Measurements from ENCODE around the gene CYP27B1.

The CYP27B1 gene

DNA sequence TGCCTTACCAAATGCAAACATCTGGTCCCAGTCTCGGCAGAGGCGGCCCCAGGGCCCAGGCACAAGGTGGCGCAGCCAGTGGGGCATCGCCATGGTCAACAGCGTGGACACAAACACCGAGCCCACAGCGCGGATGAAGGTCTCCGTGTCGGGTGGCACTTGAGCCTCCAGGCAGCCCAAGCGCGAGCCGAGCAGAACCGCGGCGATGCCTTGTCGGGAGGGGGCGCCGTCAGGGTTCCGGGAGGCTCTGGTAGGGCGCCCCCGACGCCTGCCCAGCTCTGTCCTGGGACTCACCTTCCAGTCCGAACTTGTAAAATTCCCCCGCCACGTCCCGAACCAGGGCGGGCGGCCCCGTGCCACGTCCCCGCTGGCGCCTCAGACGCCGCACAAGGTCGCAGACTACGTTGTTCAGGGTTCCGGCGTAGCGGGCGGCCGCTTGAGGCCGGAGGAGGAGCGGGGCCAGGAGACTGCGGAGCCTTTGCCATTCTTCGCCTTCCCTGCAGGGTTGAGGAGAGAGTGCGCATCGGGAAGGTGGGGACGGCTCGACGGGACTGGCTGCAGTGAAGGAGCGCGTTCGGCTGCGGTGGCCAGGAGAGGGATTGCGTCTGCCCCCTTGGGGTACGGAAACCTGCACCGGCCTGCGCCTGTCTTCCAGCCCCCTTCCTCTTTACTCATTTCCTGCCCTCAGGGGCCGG lies 1.7 kb downstream of the CYP27B1 start:
- DNase-seq: peak; percentile 27

DNA sequence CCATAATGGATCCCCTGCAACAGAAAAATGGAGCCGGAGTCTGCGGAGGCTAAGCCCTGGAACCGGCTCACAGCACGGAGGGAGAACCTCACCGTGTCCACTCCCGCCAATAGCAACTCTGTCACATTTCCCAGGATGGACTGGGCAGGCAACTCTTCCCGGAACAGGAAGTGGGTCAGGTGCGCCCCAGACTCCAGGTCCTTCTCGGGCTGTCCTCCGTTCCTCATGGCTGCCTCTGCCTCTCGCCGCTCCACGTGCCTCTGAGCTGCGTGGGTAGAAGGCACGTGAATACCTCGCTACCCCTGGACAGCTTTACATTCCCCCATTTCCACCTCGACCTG lies 2.2 kb downstream of the CYP27B1 start:
- DNase-seq: no peak

DNA sequence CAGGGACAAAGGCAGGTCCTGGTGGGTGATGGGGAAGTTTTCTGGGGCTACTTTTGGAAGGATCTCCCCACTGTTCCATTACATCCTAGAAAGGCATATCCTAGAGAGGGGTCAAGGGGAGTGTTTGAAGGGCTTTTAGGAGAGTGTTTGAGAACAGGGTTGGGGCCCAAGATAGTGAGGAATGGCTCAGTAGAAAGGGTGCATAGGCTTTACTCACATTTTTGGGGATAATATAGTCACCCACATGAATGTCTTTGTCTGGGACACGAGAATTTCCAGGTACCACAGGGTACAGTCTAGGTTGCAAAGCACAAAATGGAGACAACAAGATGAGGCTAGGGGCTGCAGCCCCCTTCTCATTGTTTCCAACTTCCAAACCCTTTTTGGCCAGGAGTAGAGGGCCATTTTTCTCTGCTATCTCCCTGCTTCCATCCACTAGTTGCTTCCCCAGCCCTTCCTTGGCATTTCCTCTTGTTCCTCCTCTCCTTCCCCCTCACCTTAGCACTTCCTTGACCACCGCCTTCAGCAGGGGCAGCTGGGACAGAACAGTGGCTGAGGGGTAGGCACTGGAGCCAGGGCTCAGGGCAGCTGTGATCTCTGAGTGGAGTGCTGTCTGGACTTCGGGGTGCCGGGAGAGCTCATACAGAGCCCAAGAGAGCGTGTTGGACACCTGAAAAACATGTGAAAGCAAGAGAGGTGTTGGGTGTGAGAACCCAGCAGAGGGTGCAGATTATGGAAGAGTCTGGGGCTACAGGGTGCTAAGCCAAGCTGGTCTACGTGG lies 2.8 kb downstream of the CYP27B1 start:
- no peak for DNase-seq

DNA sequence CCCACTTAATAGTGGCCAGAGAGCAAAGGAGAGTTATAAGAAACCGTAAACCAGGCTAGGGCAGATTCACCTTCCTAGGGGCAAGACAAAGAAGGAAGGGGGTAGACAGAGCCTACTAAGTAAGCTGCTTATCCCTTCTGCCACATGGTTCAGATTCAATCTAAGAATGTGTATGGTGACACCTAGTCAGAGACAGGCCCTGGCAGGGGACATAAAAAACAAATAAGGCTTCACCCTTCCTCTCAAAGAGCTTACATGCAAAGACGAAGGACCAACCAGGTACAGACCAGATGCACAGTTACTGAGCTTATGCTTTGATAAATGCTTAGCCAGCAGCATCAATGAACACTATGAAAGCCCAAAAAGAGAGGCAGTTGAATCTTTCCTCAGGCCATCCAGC lies 4.4 kb downstream of the CYP27B1 start:
- no peak for DNase-seq

DNA sequence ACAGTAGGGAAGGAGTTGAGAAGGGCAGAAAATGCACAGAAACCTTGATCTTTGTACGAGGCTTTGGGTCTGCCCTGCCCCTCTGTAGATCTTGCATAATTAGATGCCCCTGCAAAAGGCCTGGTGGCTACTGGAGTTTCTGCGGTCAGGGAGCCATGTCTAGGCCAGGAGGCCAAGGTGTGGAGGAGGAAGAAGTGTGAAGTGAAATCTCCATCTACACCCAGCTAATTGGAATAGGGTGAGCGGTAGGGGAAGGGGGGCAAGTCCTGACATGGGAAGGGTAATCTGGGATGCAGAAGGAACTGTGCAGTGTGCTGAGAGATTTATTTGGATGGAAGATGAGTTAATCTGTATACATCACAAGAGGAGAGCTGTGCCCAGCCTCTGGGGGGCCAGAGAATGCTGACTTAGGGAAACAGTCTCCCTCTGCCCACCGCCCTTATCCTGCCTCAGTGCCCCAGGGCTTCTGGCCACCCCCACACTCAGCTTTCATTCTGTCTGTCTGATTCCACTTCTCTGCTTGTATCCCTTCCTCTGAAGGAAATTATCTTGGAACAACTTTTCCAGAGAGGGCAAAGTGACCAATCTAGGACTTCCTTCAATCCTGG lies 5.4 kb downstream of the CYP27B1 start:
- DNase-seq: no peak

DNA sequence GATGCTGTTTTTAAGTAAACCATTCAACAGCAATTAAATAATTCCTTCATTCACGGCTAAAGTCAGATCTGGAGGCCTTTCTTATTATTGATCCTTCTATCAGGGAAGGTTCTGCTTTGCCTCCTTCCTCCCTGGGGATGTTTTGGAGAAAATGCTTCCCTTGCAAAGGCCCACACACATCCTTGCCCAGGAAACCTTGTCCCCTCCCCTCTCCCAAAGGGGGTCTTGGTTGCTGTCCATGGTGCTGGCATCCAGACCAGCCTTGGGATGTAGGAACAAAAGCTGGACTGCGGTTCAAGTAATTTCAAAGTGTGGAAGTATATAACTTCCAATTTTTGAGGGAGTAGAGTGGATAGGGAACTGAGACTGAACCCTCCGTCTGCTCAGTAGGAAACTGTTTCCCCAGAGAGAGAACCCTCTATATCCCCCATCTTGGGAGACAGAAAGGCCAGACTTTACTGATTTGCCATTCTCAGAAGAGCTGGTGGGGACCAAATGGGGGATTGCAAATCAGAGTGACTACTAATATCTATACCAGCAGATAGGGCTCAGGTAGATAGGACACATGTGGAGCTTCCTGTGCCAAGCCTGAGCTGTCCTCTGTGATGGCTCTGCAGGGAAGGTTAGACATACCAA lies 6.4 kb downstream of the CYP27B1 start:
- no peak for DNase-seq

DNA sequence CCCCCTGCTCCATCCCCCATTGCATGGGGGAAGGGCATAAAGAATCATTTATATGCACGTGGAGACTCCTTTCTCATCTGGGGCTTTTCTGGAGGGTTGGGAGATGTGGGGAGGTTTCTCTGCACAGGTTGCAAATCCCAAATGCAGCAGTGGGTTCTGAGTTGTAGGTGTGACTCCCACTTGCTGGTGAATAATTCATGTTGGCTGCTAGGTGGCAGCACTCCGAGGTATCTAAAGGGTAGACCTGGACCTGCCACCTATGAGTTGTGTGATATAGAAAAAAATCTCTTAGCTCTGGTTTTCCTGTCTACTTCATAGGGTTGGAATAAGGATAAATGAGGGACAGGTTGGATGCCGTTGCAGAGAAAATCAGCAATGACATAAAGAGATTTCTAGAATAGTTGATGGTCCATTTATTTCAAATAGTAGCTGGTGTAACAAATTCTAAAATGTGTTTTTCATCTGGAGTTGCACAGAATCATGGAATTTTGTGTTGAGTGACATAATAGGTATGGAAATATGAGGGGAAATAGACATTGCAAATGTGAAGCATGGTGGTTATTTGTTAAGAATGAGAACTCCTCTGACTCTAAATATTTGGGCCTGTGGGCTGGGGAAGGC lies 7.4 kb downstream of the CYP27B1 start:
- no peak for DNase-seq

DNA sequence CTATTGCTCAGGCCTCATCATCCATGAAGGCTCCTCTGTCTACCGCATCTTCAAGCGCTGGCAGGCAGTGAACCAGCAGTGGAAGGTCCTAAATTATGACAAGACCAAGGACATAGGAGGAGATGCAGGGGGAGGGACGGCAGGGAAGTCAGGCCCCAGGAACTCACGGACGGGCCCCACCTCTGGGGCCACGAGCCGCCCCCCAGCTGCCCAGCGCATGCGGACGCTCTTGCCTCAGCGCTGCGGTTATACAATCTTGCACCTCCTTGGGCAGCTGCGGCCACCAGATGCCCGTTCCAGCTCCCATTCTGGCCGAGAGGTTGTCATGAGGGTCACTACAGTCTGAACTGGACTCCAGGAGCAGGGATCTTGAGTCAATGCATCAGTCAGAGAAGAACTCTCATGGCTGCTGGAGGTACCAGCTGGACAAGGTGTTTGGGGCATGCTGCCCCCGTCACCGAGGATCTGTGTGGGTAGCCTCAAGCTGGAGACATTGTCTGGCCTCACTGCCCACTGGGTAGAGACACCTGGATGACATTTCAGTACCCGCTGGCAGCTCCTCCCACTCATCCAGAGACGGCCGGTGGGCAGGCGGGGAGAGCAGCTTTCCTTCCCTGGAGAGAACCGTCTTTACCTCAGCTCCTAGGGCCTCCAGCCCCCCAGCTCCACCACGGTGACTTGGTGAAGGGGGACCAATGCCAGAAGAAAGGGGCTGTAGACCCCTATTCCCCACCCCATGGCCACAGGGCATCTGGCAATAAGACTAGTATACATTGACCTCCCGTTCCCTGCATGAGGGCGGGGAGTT lies 8.1 kb downstream of the CYP27B1 start:
- no peak for DNase-seq

DNA sequence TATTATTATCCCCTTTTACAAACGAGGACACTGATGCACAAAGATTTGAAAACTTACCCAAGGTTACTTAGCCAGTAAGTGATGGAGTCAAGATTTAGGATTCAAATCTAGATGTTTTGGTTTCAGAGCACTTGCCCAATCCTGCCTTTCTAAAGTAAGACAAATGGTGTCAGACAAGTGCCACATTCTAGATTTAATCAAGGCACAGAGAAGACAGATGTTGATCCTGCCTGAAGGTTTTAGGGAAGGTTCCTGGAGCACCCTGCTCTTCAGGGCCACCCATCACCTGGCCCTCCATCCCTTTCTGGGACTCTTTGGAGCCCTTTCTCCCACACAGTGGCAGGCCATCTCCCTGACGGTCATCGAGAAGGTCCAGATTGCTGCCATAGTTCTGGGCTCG lies 9.1 kb downstream of the CYP27B1 start:
- no peak for DNase-seq

DNA sequence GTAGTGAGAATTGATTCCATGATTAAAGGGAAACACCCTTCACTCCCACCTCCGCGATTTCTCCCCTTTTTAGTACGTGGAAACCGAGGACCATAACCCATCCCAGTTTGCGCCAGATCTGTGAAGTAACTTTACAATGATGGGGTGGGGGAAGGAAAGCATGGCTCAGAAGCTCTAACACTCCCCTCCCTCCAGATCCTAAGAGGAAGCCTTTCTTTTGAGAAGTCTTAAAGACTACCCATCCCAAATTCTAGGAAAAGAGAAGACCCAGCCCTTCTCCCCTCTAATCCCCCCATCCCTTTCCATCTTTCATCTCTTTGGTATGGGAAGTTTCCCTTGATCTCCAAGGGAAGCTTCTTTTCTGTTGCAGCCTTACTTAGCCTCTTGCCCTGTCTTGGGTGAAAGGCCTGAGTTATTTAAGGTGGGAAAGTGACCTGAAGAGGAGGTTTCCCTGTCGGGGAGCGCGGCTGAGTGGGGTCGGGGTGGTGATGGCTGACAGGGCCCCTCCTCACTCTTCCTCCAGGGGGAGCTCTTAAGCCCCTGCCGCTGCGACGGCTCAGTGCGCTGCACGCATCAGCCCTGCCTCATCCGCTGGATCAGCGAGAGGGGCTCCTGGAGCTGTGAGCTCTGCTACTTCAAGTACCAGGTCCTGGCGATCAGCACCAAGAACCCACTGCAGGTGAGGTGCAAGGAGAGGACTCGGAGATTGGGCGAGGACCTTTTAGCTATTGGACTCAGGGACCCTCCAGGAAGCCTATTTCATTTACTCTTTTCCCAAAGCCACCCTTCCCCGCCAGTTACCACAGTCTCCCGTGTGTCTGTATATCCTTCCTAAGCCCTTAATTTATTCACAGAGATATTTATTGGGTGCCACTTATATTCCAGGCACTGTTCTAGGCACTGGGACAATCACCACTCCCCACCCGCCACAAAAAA lies 10.2 kb downstream of the CYP27B1 start:
- peak; percentile 10 for DNase-seq

DNA sequence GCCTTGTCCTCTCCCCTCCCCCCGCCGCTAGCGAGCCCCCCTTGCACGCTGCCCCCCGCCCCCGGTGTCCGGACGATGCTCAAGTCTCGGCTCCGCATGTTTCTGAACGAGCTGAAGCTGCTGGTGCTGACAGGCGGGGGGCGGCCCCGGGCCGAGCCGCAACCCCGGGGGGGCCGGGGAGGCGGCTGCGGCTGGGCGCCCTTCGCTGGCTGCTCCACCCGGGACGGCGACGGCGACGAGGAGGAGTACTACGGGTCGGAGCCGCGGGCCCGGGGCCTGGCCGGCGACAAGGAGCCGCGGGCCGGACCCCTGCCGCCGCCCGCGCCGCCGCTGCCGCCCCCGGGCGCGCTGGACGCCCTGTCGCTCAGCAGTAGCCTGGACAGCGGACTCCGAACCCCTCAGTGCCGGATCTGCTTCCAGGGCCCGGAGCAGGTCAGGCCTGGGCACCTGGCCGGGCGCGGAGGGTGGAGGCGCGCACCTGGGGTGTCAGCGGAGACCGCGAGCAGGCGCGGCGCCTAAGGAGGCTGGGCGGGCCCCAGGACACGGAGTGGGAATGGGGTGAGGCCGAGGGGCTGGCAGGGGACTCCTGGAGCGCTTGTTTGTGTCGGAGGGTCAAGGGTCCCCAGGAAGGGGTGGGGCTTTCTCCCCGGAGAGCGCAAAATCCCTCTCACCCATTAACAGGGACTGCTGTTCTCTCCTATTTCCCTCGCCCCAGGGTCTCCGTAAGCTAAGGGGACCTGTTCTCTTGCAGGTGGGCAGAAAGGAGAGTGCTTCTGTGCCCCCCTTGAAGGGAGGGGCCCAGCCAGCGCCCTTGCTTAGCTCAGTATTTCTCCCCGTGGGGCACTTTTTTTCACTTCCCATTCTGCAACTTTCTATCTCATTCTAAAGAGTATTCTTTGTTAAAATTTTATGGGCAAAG lies 11.2 kb downstream of the CYP27B1 start:
- DNase-seq: no peak

DNA sequence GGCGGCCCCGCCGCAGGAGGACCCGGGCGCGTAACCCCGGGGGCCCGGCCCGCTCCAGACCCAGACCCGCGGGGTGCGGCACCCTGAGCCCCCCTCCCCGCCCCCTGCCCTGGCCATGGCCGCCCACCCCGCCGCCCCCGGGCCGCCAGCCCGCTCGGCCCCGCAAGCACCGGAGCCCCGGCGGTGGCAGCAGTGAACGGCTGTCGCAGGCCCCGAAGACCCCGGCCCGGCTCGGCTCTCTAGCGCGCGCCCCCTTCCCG lies 11.8 kb downstream of the CYP27B1 start:
- no peak for DNase-seq

DNA sequence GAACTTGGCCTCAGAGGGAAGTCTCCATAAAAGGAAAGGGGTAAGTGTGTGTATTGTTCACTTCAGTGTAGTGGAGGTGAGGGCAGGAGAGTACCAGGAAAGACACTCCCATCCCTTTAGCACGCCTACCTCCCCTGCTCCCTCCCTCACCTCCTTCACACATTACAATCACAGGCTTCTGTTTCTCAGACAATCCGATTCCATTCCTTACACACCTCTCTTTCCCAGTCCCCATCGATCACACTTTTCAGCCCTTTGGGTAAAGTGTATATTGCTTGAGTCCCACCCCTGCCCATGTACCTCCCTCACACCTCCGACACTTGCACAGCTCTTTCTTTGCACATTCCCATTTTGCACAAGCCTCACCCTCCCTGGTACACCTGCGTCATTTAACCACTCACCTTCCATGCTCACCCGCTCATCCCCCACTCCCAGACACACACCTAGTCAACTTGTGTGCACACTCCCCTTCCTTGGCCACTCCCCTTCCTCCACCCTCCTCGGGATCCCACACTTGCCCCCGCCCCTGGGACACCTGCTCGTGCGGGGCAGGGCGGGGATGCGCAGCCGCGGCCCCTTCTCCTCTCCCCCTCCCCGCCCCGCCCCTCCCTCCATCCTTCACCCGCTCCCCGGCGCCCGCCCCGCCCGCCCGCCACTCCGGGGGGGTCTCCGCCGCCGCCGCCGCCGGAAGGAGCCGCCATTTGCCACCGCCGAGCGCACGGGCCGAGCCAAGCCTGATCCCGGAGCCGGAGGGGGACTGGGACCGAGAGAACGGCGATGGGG lies 12.3 kb downstream of the CYP27B1 start, which contains the start of gene MARCHF9:
TSS of gene MARCHF9 (plus strand) at position 693 of the 783 bp plus-strand sequence. CDS start 426 bp downstream, outside the sequence.
- DNase-seq: peak; percentile 66

DNA sequence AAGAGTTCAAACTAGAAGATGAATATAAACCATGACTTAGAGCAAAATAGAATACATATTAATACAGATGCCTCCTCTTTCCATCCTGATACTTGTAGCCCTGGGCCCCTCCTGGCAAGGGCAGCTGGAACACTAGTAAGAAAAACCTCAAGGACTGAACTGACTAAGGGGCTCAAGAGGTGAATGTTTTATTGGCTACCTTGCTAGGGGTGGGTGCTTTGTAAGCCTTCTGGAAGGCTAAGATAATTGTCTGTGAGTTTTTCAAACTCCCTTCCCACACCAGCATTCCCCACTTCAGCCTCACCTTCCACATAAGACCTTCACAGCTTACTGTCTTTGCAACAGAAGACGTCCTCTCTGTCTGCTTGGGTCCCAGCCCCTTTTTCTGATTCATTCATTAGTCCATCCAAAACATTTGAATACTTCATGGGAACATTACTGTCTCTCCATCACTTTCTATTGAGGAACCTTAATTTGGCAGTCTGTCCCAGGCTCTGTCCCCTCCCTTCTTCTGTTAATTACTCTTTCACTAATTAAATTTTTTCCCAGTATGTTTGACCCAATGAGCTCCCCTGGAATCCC lies 13.0 kb downstream of the CYP27B1 start:
- no peak for DNase-seq

DNA sequence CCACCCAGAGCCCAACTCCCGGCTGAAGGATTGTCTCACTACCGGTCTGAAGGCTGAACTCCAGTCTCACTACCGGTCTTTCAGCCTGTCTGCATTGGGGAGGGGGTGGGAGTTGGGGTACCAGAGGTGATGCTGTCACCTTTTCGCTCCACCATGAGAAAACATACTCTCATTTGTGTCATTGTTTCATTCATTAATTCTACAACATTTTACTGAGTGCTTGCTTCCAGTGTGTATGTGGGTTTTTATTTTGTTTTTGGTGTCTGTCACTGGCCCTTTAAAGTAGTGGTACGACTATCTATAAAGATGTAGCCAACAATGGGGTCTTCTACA lies 14.2 kb downstream of the CYP27B1 start:
- no peak for DNase-seq

DNA sequence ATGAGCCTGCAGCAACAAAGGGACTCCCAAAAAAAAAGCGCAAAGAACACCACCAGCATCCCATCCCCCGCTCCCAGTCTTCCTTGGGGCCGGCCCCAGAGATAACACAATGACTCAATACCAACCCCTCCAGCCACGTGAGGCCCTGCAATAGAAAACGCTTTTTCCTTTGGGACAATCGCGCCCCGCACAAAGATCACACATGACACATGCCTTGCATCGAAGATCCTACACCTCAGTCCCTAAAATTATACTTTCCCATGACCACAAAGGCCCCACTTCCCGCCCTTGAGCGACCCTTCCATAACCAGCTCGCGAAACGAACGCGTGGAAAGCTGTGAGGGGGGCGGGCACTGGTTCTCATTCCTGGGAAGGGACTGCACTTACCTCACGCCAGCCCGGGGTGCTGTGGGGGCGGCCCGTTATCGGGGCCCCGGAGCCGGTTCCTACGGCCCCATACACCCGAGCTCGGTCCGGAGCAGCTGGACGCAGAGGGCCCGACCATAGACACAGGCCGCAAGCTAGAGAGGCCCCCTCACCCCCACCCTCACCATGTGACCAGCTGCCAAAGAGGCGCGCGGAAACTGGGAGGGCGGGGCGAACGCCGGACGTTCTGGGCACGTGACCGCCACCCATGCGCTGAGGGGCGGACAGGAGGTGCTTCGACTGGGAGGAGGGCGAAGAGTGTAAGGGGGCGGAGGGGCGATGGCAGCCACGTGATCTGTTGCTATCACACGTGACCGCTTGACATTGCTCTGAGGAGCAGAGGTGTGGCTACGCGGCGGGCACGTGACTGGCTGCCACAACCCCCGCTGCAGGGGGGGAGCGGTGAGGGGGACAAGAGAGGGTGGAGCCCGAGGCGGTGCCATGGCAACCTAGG lies 14.8 kb downstream of the CYP27B1 start, which contains the start of gene CDK4:
TSS of gene CDK4 (minus strand) at position 523 of the 880 bp plus-strand sequence. CDS start 593 bp downstream, outside the sequence.
- peak; percentile 95 for DNase-seq

DNA sequence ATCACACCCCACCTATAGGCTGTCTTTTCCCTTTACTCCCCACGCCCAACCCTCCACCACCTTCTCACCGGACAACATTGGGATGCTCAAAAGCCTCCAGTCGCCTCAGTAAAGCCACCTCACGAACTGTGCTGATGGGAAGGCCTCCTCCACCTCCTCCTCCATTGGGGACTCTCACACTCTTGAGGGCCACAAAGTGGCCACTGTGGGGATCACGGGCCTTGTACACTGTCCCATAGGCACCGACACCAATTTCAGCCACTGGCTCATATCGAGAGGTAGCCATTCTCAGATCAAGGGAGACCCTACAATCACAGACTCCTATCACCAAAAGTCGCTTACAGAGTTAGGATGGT lies 15.5 kb downstream of the CYP27B1 start:
- DNase-seq: no peak

All from DMS79 treated with DMSO at 0.1 percent for 48 hours (cell line).